ENCODE data around the gene TNFRSF8. TPM values are rescaled to one million over a fixed set of nuclear protein-coding genes. Genes with fewer than 3 reads are reported as not detected.

The TNFRSF8 gene
- total RNA-seq, result 0.11 TPM in 1 of 2 replicates, not detected in the other

GRCh38 chr1:12063141-12064072 is at the start of gene TNFRSF8:
TSS of gene TNFRSF8 (plus strand) at chr1:12063303. CDS start at chr1:12063599, 296 bp downstream.

GRCh38 chr1:12166834-12167492 is 103.9 kb downstream of the TNFRSF8 start, which contains the start of gene TNFRSF1B:
TSS of gene TNFRSF1B (plus strand) at chr1:12166991. CDS start at chr1:12167092, 101 bp downstream.

Small RNA genes lying within 50 kb of the gene (small RNA-seq; reads per million reads assigned to genes)
- gene AL096840.1, result not detected
- not detected for gene MIR4632
- not detected for gene MIR6729
- not detected for gene RF00019
- not detected for gene RN7SL649P
- not detected for gene RNU6-777P
- gene RPL23AP89, result not detected

Other genes with a start within 250 kb of the TNFRSF8 start
- not detected in 2 replicates for gene NPPA, start 215.5 kb upstream of the TNFRSF8 start, total RNA-seq
- gene NPPB, start 204.4 kb upstream of the TNFRSF8 start, total RNA-seq, result not detected in 2 replicates
- 66.7 and 98.5 TPM in 2 replicates for gene KIAA2013, start 136.9 kb upstream of the TNFRSF8 start, total RNA-seq
- 186 and 269 TPM in 2 replicates for gene PLOD1, start 128.6 kb upstream of the TNFRSF8 start, total RNA-seq
- 38.9 and 65.7 TPM in 2 replicates for gene MFN2, start 82.9 kb upstream of the TNFRSF8 start, total RNA-seq
- 15.3 and 30.6 TPM in 2 replicates for gene MIIP, start 43.8 kb upstream of the TNFRSF8 start, total RNA-seq
- gene TNFRSF1B, start 103.7 kb downstream of the TNFRSF8 start, total RNA-seq, result under 0.01 TPM in 1 of 2 replicates, not detected in the other
- gene VPS13D, start 166.7 kb downstream of the TNFRSF8 start, total RNA-seq, result 31.7 and 36.1 TPM in 2 replicates